Activated CD4-positive, alpha-beta T cell treated with anti-CD3 and anti-CD28 coated beads, Interleukin-2, amount 10 ng/mL, durations not matched to agents 24 days and 14 days (primary cell): ENCODE results near the gene IGF2R. TPM values are rescaled to one million over a fixed set of nuclear protein-coding genes. Genes with fewer than 3 reads are reported as not detected.
"Not testable (repeated sequence)": the region's sequence is repeated elsewhere in the genome, so short reads cannot be mapped to it uniquely, and the experiment has no call there.

Experiments
- DNase-seq: peaks from one replicate; pipeline ENCODE4 v3.0.0; 2022
- H3K27ac Mint-ChIP-seq: one replicate; pipeline ENCODE4 v1.8.0; 2022; ENCODE audit warnings: mild to moderate bottlenecking, mixed read lengths
- H3K27me3 Mint-ChIP-seq: one replicate; pipeline ENCODE4 v1.8.0; 2022; ENCODE audit warnings: mixed read lengths
- H3K36me3 Mint-ChIP-seq: one replicate; pipeline ENCODE4 v1.8.0; 2022; ENCODE audit warnings: low read depth, mild to moderate bottlenecking, mixed read lengths
- H3K4me1 Mint-ChIP-seq: one replicate; pipeline ENCODE4 v1.8.0; 2021; ENCODE audit warnings: mixed read lengths
- H3K4me3 Mint-ChIP-seq: one replicate; pipeline ENCODE4 v1.8.0; 2022; ENCODE audit warnings: mild to moderate bottlenecking, moderate library complexity, mixed read lengths
- H3K9me3 Mint-ChIP-seq: one replicate; pipeline ENCODE4 v1.8.0; 2021; ENCODE audit warnings: mixed read lengths
- intact Hi-C: fragments of 100-400 bp; cut with micrococcal nuclease; formaldehyde crosslinking; loops from one replicate; pipeline ENCODE4 v1.15.1; 2023
- total RNA-seq: library from RNA; stranded (reverse); gene quantifications from 2 replicates; pipeline ENCODE4 v1.2.3, GENCODE V29; 2022

Gene IGF2R
- total RNA-seq, 1 donor from 2014 or later: 77.9 TPM

GRCh38 chr6:160139420-160139851 is 170.6 kb downstream of the IGF2R start:
- Mint-ChIP-seq H3K4me3 (no peak overlapping the region), H3K4me1 (peaks cover 12% of the 10 kb centered on the region), H3K36me3 (no peaks in the 10 kb centered on the region), H3K27me3 (no peaks in the 10 kb centered on the region), H3K27ac (no peak overlapping the region), H3K9me3 (no peaks in the 10 kb centered on the region)
- DNase-seq: no peak
- intact Hi-C loops: loop anchor here (1.0 kb wide), 1 partner anchor 208 kb away; no protein-coding TSS in a partner anchor

GRCh38 chr6:160140493-160140892 is 171.6 kb downstream of the IGF2R start:
- H3K36me3 Mint-ChIP-seq, DNase-seq, H3K4me1 Mint-ChIP-seq, H3K9me3 Mint-ChIP-seq, intact Hi-C loops, H3K27me3 Mint-ChIP-seq, H3K4me3 Mint-ChIP-seq, H3K27ac Mint-ChIP-seq: not testable (repeated sequence)

GRCh38 chr6:160141001-160141726 is 172.3 kb downstream of the IGF2R start:
- Mint-ChIP-seq H3K27me3 (no peaks in the 10 kb centered on the region), H3K4me3 (no peak overlapping the region)

GRCh38 chr6:160142115-160142715 is 173.3 kb downstream of the IGF2R start:
- Mint-ChIP-seq H3K27ac (no peak overlapping the region), H3K27me3 (no peaks in the 10 kb centered on the region), H3K9me3 (no peaks in the 10 kb centered on the region), H3K4me1 (peaks cover 9% of the 10 kb centered on the region), H3K4me3 (no peak overlapping the region), H3K36me3 (no peaks in the 10 kb centered on the region)
- intact Hi-C loops: no loop called here
- DNase-seq: no peak

More at GRCh38 chr6:160141001-160141726, 172.3 kb downstream of the IGF2R start:
- Mint-ChIP-seq H3K4me1 (peaks cover 9% of the 10 kb centered on the region), H3K9me3 (no peaks in the 10 kb centered on the region), H3K27ac (no peak overlapping the region), H3K36me3 (no peaks in the 10 kb centered on the region)
- no peak for DNase-seq
- intact Hi-C loops: no loop called here

- intact Hi-C loops: no loop called here
- no peak for DNase-seq
- H3K27me3 Mint-ChIP-seq: peaks cover 5% of the 10 kb centered on the region
Measured at GRCh38 chr6:160146454-160147145, 177.7 kb downstream of the IGF2R start.

GRCh38 chr6:160147146-160147536 is 178.3 kb downstream of the IGF2R start:
- Mint-ChIP-seq H3K4me3 (no peak overlapping the region), H3K9me3 (peaks cover 3% of the 10 kb centered on the region), H3K27ac (no peak overlapping the region), H3K27me3 (peaks cover 5% of the 10 kb centered on the region), H3K4me1 (no peaks in the 10 kb centered on the region), H3K36me3 (no peaks in the 10 kb centered on the region)
- no peak for DNase-seq
- intact Hi-C loops: no loop called here

More at GRCh38 chr6:160146454-160147145, 177.7 kb downstream of the IGF2R start:
- Mint-ChIP-seq H3K4me3 (no peak overlapping the region), H3K27ac (no peak overlapping the region), H3K9me3 (peaks cover 3% of the 10 kb centered on the region), H3K4me1 (no peaks in the 10 kb centered on the region), H3K36me3 (no peaks in the 10 kb centered on the region)

- Mint-ChIP-seq H3K27ac (no peak overlapping the region), H3K9me3 (peaks cover 3% of the 10 kb centered on the region), H3K4me1 (no peaks in the 10 kb centered on the region), H3K4me3 (no peak overlapping the region), H3K27me3 (peaks cover 3% of the 10 kb centered on the region), H3K36me3 (no peaks in the 10 kb centered on the region)
- intact Hi-C loops: no loop called here
- no peak for DNase-seq
Measured at GRCh38 chr6:160154471-160154870, 185.6 kb downstream of the IGF2R start.

- no peaks in the 10 kb centered on the region for H3K4me1 Mint-ChIP-seq
- no peaks in the 10 kb centered on the region for H3K9me3 Mint-ChIP-seq
- no peak for DNase-seq
- no peak overlapping the region for H3K4me3 Mint-ChIP-seq
- H3K36me3 Mint-ChIP-seq: no peaks in the 10 kb centered on the region
- H3K27me3 Mint-ChIP-seq: no peaks in the 10 kb centered on the region
- no peak overlapping the region for H3K27ac Mint-ChIP-seq
- intact Hi-C loops: no loop called here
Measured at GRCh38 chr6:160156842-160157241, 188.0 kb downstream of the IGF2R start.

GRCh38 chr6:160160450-160160849 is 191.6 kb downstream of the IGF2R start:
- Mint-ChIP-seq H3K4me1 (no peaks in the 10 kb centered on the region), H3K4me3 (no peak overlapping the region), H3K27ac (no peak overlapping the region), H3K27me3 (no peaks in the 10 kb centered on the region), H3K36me3 (no peaks in the 10 kb centered on the region), H3K9me3 (no peaks in the 10 kb centered on the region)
- intact Hi-C loops: no loop called here
- peak; percentile 45 for DNase-seq

Other genes starting within 250 kb of the IGF2R start
- gene WTAP, start 241.6 kb upstream of the IGF2R start, total RNA-seq: 107 and 109 TPM in 2 replicates
- 85.3 and 88.2 TPM in 2 replicates for gene ACAT2, start 207.0 kb upstream of the IGF2R start, total RNA-seq
- 528 and 531 TPM in 2 replicates for gene TCP1, start 179.5 kb upstream of the IGF2R start, total RNA-seq
- 106 and 112 TPM in 2 replicates for gene MRPL18, start 178.6 kb upstream of the IGF2R start, total RNA-seq
- 0.40 and 0.97 TPM in 2 replicates for gene PNLDC1, start 168.8 kb upstream of the IGF2R start, total RNA-seq
- not detected in 2 replicates for gene MAS1, start 78.1 kb upstream of the IGF2R start, total RNA-seq
- 2.2 and 3.1 TPM in 2 replicates for gene SLC22A1, start 152.7 kb downstream of the IGF2R start, total RNA-seq